Left ventricle myocardium inferior (tissue), 1 donor: ENCODE data around the gene RHOF. TPM values are rescaled to one million over a fixed set of nuclear protein-coding genes. Genes with fewer than 3 reads are reported as not detected.

Source experiments
- DNase-seq: peaks from one replicate; pipeline ENCODE4 v3.0.0-alpha.2; 2020
- H3K27ac ChIP-seq: fragments of 200-600 bp; replicated peaks from 2 replicates; pipeline ENCODE4 v1.8.0; 2021
- H3K27me3 ChIP-seq: fragments of 200-600 bp; 2 replicates; pipeline ENCODE4 v1.8.0; 2021; ENCODE audit warnings: low read depth
- H3K36me3 ChIP-seq: fragments of 200-600 bp; 2 replicates; pipeline ENCODE4 v1.8.0; 2021
- H3K4me1 ChIP-seq: fragments of 200-600 bp; 2 replicates; pipeline ENCODE4 v1.8.0; 2021
- H3K4me3 ChIP-seq: fragments of 200-600 bp; 2 replicates; pipeline ENCODE4 v1.8.0; 2021; ENCODE audit warnings: mild to moderate bottlenecking, moderate library complexity
- H3K9me3 ChIP-seq: fragments of 200-600 bp; replicated peaks from 2 replicates; pipeline ENCODE4 v1.8.0; 2021
- intact Hi-C: fragments of 100-400 bp; cut with micrococcal nuclease; formaldehyde crosslinking; loops from one replicate; pipeline ENCODE4 v1.11.0; 2022
- total RNA-seq: library from RNA; stranded (reverse); fragmentation: NEBNext Ultra II Directional; extraction: Animal tissue kit (Norgen Biotek cat#: 25700); gene quantifications from one replicate; pipeline ENCODE4 v1.2.1, GENCODE V29; 2021
- TF ChIP-seq, protein P1 (sequence below): fragments of 200-600 bp; IDR thresholded peaks from 2 replicates; pipeline ENCODE4 v1.8.0; 2021; ENCODE audit warnings: antibody characterized with exemption, mild to moderate bottlenecking, borderline replicate concordance
- donor health status: DM: no; HTN: yes; CAD: no; lungs with severe emphysema.

RHOF gene
- total RNA-seq, 1 donor from 2014 or later = 44.3 TPM

DNA sequence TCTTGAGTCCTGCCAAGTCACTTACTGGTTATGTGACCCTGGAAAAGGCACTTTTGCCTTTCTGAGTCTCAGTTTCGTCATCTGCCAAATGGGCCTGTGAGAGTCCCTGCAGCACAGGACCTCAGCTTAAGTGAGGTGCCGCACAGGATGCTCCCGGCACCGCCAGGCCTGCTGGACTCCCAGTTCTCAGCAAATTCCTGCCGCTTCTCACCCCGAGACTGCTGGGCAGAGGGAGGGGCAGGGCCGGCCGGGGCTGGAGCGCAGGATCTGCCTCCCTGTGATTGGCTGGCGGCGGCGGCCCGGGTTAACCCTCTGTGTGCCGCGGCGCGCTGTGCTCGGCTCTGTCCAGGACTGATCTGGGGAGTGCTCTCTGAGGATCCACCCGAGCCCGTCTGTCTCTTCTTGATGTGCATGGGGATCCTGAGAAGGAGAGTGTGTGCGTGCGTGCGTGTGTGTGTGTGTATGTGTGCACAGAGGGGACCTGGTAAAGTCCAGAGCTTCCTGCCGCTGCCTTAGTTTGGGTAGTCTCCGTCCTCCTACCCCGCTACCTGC, 18.9 kb upstream of the RHOF start:
- H3K36me3 ChIP-seq = peaks cover 76% of the 10 kb centered on the region
- peak; percentile 83 for DNase-seq
- H3K4me1 ChIP-seq = peaks cover 44% of the 10 kb centered on the region
- H3K27me3 ChIP-seq = no peaks in the 10 kb centered on the region
- intact Hi-C loops = no loop called here
- no peaks in the 10 kb centered on the region for H3K9me3 ChIP-seq
- H3K4me3 ChIP-seq = peak overlapping the region; percentile 68
- TF ChIP-seq, protein P1, sequence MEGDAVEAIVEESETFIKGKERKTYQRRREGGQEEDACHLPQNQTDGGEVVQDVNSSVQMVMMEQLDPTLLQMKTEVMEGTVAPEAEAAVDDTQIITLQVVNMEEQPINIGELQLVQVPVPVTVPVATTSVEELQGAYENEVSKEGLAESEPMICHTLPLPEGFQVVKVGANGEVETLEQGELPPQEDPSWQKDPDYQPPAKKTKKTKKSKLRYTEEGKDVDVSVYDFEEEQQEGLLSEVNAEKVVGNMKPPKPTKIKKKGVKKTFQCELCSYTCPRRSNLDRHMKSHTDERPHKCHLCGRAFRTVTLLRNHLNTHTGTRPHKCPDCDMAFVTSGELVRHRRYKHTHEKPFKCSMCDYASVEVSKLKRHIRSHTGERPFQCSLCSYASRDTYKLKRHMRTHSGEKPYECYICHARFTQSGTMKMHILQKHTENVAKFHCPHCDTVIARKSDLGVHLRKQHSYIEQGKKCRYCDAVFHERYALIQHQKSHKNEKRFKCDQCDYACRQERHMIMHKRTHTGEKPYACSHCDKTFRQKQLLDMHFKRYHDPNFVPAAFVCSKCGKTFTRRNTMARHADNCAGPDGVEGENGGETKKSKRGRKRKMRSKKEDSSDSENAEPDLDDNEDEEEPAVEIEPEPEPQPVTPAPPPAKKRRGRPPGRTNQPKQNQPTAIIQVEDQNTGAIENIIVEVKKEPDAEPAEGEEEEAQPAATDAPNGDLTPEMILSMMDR = peak; percentile 53
- peak overlapping the region; percentile 77 for H3K27ac ChIP-seq

DNA sequence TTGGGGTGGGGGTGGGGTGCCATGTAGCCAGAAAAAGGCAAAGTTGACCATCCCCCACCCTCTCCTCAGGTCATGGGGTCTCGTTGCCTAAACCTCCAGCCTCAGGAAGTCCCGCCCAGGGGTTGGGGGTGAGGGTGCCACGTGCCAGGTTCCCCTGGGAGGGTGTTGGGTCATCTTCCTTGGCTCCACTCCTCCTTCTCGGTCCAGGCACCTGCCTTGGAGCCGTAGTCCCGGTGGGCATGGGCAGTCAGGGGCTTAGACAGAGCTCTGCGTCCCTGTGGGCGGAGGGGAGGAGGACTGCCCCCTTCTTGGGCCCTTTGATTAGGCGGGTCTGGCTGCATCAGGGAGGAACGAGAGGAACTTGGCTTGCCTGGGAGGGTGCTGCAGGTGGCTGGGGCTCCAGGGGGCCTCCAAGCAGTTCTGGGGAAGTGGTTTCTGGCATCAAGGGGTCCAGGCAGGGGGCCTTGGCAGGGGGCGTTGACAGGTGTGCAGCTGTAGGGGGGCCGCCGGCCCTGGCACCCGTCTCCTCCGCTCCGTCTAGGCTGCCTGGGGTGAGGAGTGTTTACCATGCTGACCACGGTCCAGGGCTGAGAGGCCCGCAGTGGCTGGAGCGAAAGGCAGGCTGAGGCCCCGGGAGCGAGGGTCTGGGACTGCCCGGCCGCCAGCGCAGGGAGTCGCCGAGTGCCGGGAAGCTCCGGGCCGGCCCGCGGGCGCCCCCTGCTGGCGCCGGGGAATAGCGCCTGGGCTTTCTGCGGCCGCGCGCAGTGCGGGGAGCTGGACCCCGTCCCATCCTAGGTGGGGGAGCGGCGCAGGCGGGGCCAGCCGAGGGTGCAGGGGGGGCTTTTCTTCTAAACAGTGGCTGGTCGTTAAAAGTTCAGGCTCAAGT, 18.2 kb upstream of the RHOF start:
- DNase-seq = peak; percentile 74
- H3K9me3 ChIP-seq = no peaks in the 10 kb centered on the region
- intact Hi-C loops = no loop called here
- H3K27me3 ChIP-seq = no peaks in the 10 kb centered on the region
- peaks cover 51% of the 10 kb centered on the region for H3K4me1 ChIP-seq
- H3K36me3 ChIP-seq = peaks cover 69% of the 10 kb centered on the region
- peak overlapping the region; percentile 77 for H3K27ac ChIP-seq
- peak overlapping the region; percentile 68 for H3K4me3 ChIP-seq
- TF ChIP-seq, protein P1 = peak; percentile 100

DNA sequence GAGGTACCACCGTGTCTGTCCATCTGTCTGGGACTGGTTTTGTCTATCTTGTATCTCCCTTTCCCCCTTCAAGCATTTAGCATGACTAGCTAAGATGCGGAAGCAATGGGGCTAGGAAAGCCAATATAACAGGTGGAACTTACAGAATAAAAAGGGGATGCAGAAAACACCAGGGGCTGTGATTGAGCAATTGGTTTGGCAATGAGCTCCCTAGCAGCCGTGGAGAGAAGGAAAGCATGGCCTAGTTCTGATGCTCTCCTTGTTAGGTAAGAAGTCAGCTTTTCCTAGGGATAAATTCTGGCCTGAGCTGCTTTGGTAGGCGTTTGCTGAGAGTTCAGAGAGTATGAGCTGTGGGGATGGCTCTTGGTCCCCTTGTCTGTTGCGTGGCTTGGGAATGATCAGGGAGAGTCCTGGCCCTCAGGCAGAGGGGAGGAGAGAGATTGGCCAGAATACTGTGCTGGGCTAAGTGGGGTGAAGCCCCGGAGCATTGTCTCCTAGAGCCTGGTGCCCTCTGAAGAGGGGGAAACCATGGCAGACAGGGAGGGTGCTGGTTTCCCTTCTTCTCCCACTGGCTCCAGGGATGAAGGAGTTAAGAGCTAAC, 17.4 kb upstream of the RHOF start:
- intact Hi-C loops = no loop called here
- no peak for DNase-seq
- no peaks in the 10 kb centered on the region for H3K9me3 ChIP-seq
- TF ChIP-seq, protein P1 = no peak
- H3K36me3 ChIP-seq = peaks cover 62% of the 10 kb centered on the region
- no peaks in the 10 kb centered on the region for H3K27me3 ChIP-seq
- peak overlapping the region; percentile 77 for H3K27ac ChIP-seq
- peak overlapping the region; percentile 68 for H3K4me3 ChIP-seq
- H3K4me1 ChIP-seq = peaks cover 59% of the 10 kb centered on the region

GRCh38 chr12:121810234-121810817, 16.8 kb upstream of the RHOF start:
- intact Hi-C loops = no loop called here
- peaks cover 56% of the 10 kb centered on the region for H3K36me3 ChIP-seq

DNA sequence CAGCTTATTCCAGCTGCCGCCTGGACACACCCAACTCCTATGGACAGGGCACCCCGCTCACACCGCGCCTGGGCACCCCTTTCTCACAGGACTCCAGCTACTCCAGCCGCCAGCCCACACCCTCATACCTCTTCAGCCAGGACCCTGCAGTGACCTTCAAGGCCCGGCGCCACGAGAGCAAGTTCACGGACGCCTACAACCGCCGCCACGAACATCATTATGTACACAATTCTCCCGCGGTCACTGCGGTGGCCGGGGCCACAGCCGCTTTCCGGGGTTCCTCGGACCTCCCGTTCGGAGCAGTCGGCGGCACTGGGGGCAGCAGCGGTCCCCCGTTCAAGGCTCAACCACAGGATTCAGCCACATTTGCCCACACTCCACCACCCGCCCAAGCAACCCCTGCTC, 16.2 kb upstream of the RHOF start:
- TF ChIP-seq, protein P1 = no peak
- Histone ChIP-seq H3K4me1 (peaks cover 71% of the 10 kb centered on the region), H3K27ac (no peak overlapping the region), H3K36me3 (peaks cover 49% of the 10 kb centered on the region), H3K4me3 (no peak overlapping the region), H3K9me3 (no peaks in the 10 kb centered on the region), H3K27me3 (no peaks in the 10 kb centered on the region)
- intact Hi-C loops = no loop called here
- DNase-seq = no peak

More at GRCh38 chr12:121810234-121810817, 16.8 kb upstream of the RHOF start:
- TF ChIP-seq, protein P1 = no peak
- H3K4me1 ChIP-seq = peaks cover 65% of the 10 kb centered on the region
- no peaks in the 10 kb centered on the region for H3K9me3 ChIP-seq
- no peak for DNase-seq
- peak overlapping the region; percentile 68 for H3K4me3 ChIP-seq
- no peaks in the 10 kb centered on the region for H3K27me3 ChIP-seq
- no peak overlapping the region for H3K27ac ChIP-seq
